HT1080 (cell line): ENCODE measurements around the gene BRD8. TPM values are rescaled to one million over a fixed set of nuclear protein-coding genes. Genes with fewer than 3 reads are reported as not detected.
"Not testable (repeated sequence)": the region's sequence is repeated elsewhere in the genome, so short reads cannot be mapped to it uniquely, and the experiment has no call there.

Experiments used
- DNase-seq: peaks from one replicate; pipeline ENCODE4 v3.0.0-alpha.2; 2015; ENCODE audit warnings: low read depth
- total RNA-seq: library from RNA; depleted of rRNA; stranded (reverse); fragments of >200 nt; shearing (Covaris generic); gene quantifications from 2 replicates; pipeline ENCODE4 v1.2.3, GENCODE V29; 2014

BRD8 gene
- total RNA-seq, 1 experiment from 2014 or later: 59.1 TPM

DNA sequence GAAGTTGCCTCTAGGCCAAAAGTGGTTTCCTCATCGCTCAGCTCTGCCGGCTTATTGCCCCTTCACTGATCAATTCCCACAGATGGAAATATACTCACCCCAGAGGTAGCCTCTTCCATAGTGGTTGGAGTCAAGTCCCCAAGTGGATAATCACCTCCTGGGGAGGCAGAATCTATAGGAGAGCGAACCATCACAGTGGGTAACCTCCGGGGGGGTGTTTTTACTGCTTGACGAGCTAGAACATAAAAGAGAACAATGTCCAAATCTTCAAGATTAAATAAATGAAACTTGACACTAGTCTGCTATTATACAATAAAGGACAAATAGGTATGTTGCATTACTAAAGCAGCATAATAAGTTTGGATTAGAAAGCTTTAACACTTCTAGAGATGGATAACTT is 9.3 kb downstream of the BRD8 start:
- DNase-seq: no peak

DNA sequence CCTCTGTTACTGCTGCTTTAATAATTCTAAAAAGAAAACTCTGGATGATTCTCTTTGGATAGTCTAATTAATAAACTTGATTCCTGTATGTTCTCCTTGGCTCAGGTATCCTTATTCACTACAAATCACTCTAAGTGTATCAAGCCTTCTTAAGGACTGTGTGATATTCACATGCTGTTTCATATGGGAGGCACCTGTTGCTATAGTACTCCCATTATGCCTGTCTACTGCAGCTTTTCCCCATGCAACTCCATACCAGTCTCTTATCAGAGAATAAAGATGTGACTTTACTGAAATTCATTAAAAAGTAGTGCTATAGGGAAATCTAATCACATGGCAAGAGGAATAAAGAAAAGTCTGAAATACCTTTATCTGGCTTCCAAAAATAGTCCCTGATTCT is 14.7 kb downstream of the BRD8 start:
- DNase-seq: no peak

GRCh38 chr5:138160706-138161105 is 17.7 kb downstream of the BRD8 start:
- no peak for DNase-seq

- no peak for DNase-seq
Measured at GRCh38 chr5:138159666-138160065, 18.8 kb downstream of the BRD8 start.

DNA sequence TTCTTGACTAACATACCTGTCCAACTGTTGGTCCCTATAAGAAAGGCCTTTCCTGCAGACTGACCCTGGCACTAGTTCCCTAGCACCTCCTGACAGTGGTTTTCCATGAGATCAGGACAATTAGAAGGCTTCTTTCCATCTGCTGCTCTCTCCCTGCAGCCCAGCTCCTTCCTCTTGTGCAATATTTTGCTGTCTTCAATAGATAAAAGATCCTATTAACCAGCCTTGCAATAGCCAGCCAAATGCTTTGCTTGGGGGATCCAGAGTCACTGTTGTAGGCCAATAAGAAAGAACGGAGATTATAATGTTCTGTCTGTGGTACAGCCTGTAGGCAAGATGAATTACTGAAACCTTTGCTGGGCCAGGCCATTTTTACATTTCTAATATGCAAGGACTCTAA is 20.8 kb downstream of the BRD8 start:
- no peak for DNase-seq

- not testable (repeated sequence) for DNase-seq
Measured at GRCh38 chr5:138155977-138156376, 22.5 kb downstream of the BRD8 start.

DNA sequence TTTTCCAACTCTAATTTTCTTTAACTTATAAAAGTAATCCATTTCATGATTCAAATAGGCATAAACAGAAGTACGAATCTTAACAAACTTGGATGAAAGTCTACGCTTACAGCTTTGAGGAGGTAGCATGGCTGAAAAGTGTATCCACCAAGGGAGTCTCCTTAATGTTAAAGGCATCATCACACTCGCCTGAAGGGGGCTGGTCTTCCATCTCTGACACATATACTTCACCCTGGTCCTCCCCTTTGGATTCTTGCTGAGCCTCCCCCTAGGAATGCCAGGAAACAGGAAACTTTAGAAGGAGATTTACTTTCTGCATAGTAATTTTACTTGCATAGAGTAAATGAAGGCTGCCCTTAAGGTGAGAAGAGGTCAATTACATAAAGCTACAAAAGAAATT is 28.9 kb downstream of the BRD8 start:
- DNase-seq: peak; percentile 77

DNA sequence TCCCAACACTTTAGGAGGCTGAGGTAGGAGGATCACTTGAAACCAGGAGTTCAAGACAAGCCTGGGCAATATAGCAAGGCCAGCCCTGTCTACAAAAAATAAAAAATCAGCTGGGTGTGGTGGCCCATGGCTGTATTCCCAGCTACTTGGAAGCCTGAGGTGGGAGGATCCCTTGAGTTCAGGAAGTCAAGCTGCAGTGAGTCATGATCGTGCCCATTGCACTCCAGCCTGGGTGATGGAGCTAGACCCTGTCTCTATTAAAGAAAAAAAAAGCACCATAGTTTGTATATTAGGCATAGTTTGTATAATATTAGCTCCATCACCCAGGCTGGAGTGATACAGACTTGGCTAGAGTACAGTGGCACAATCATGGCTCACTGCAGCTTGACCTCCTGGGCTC is 29.6 kb downstream of the BRD8 start:
- DNase-seq: peak; percentile 91

DNA sequence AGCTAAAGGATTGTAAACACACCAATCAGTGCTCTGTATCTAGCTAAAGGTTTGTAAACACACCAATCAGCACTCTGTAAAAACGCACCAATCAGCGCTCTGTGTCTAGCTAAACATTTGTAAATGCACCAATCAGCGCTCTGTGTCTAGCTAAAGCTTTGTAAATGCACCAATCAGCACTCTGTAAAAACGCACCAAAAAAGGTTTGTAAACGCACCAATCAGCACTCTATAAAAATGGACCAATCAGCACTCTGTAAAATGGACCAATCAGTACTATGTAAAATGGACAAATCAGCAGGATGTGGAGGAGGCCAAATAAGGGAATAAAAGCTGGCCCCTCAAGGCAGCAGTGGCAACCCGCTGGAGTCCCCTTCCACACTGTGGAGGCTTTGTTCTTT is 34.9 kb downstream of the BRD8 start:
- not testable (repeated sequence) for DNase-seq

- no peak for DNase-seq
Measured at GRCh38 chr5:138141734-138142133, 36.7 kb downstream of the BRD8 start.

DNA sequence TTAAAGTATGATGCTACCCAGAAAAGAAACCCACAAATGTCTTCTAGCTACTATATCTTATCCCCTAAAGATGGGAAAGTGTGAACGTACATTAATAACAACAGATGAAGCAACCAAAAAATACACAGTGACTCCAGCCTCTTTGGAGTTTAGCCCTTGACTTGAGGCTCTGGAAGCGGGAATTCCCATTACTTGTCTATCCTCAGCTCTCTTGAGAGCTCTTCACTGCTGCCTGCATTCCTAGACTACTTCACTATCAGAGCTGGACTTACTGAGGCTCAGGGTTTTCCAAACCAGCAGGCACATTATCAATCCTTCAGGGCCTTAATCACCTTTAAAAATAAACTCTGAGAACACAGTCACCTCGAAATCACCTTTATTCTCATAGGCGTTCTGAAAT is 38.2 kb downstream of the BRD8 start:
- no peak for DNase-seq

DNA sequence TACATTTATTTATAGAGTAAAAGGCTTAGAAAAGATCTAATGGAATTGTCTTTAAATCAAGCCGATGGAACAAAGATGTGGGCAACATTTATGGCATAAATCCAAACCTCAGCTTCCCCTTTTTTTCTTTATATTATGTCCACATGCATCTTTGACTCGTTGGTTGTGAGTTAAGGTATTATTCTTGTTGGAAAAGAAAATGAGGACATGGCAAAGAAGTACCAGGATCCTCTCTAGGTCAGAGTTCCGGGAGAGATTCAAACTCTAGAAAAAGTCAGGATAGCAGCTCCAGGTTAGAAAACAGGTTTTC is 38.7 kb downstream of the BRD8 start:
- no peak for DNase-seq

DNA sequence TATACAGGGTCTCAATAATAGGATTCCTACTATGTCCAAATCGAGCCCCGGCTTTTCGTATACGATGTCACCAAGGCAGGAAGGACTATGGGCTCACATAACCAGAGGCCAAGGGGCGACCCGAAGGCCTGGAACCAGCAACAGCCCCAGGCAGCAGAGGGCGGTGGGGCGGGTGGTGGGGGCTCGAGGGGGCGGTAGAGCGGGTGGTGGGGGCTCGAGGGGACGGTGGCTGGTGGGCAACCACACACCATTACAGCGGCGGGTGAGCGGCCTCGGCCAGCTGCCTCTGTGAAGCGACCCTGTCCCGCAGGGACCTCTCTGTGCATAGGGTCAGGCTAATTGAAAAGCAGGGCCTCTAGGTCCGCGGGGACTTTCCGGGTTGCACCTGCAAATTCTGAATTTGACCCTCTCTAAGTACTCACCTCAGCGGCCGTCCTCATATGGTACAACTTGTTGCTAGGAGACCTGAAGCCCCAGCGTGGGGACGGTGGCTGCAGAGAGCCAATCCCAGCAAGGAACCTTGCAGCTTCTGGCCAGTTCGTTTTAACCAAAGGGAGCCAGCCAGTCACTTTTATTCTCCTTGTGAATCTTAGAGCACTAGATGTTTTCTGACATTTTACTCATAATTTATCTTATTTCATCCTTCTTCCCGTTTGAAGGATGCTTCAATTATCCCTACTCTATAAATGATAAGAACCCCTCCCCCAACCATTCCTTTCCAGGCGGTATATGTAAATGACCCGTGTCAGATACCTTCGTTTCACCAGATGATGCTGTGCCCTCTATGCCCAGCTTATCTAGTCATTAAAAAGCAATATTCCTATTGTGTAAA is 39.3 kb downstream of the BRD8 start, which contains the start of gene NME5:
Gene NME5 (minus strand): TSS at position 480 of the 832 bp plus-strand sequence. CDS start 648 bp downstream, outside the sequence.
- DNase-seq: peak; percentile 39

DNA sequence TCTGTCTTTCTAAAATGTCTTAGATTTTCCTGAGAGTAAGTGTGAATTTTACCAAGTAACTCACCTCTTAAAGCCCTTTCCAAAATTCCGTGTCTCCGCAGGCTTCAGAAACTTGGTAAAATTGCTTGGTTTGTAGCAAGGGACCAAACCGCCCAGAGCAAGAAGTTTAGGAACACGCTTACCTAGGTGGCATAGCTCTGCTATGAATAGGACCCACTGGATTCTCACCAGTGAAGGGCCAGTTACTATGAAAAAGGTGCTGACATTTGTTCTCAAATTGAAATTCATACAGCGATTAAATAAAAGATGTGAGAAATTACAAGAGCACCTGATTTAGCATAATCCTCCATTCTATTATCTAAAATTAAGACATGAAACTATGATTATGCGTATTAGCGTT is 45.9 kb downstream of the BRD8 start:
- no peak for DNase-seq

DNA sequence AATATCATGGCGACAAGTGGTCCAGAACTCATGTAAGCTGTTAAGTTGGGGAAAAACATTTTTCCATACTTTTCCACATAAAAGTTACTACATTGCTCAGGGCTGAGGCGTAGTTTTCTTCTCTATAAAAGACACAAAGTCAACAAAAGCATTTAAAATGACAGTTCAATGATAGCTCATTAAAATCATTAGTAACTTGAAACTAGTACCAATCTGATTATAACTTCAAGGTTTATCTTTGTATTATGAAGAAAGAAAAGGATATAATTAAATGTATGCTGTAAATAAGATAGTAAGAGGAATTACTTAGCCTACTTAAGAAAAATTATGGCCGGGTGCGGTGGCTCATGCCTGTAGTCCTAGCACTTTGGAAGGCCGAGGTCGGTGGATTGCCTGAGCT is 49.1 kb downstream of the BRD8 start:
- no peak for DNase-seq

DNA sequence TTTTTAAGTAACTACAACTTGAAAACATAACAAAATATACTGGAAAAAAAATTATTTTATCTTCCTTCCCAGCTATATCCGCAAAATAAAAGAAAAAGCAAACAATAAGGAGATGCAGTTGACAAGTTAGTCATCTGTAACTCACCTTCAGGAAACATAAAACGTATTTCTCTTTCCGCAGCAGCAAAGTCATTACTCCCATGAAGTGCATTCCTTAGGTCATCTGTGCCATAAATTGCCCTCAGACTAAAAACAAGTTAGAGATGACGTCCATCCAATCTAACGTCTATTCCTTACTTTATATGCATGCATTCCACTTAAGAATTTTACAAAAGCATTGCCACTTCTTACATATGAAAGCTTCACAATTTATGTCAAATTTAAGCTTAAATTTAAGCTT is 50.1 kb downstream of the BRD8 start:
- peak; percentile 51 for DNase-seq

- DNase-seq: no peak
Measured at GRCh38 chr5:138115254-138115653, 63.2 kb downstream of the BRD8 start.

DNA sequence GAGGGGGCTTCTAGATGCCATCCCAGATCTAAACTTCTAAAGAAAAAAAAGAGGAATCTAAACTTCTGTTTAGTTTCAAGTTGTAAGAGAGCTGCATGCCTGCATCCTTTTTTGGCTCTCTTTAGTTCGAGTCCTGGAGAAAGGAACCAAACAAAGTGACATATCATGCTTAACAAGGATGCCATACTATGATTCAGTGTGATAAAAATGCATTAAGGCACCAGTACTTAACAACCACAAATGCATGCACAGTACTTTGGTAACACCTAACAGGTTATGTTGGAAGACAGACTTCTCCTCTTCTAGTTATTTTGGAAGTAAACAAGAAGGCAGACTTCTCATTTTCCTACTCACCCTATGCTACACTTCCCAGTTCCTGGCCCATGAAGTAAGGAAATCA is 66.5 kb downstream of the BRD8 start:
- DNase-seq: peak; percentile 47

DNA sequence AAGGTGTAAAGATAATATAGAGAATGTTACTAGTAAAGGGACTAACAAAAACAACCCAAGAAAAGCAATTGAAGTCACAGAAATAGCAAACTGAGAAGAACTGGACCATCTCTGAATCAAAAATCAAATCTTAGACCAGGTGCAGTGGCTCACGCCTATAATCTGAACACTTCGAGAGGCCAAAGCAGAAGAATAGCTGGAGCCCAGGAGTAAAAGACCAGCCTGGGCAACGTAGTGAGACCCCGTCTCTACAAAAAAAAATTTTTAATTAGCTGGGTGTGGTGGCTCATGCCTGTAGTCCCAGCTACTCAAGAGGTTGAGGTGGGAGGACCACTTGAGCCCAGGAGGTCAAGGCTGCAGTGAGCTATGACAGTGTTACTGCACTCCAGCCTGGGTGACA is 67.2 kb downstream of the BRD8 start:
- no peak for DNase-seq

DNA sequence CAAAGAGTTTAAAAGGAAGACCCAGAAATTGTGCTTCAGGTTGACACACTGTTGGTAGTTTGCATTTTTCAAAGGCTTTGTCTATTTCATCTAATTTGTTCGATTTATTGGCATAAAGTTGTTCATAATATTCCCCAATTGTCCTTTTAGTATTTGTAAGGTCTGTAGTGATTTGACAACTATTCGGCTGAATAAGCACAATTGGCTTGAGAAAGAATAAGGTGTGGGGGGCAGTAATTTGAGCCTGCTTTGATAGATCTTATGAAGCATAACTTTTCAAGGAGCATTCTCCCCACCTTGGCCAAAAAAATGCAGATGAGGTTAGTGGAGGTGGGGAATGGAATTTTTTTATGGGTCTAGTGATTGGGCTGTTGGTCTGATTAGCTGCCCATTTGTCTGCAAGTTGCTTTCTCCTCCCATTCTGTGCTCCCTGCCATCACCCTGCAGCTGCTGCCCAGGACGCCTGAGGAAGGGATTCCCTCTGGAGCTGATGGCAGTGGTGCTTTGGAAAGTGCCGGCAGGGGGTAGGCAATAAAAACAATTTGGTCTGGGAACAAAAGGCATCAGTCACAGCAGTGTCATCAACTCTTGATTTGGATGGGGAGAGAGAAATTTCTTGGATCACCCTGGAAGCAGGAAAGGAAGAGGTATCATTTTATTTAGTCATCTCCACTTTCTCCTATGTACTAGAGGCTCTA is 68.0 kb downstream of the BRD8 start:
- peak; percentile 58 for DNase-seq

DNA sequence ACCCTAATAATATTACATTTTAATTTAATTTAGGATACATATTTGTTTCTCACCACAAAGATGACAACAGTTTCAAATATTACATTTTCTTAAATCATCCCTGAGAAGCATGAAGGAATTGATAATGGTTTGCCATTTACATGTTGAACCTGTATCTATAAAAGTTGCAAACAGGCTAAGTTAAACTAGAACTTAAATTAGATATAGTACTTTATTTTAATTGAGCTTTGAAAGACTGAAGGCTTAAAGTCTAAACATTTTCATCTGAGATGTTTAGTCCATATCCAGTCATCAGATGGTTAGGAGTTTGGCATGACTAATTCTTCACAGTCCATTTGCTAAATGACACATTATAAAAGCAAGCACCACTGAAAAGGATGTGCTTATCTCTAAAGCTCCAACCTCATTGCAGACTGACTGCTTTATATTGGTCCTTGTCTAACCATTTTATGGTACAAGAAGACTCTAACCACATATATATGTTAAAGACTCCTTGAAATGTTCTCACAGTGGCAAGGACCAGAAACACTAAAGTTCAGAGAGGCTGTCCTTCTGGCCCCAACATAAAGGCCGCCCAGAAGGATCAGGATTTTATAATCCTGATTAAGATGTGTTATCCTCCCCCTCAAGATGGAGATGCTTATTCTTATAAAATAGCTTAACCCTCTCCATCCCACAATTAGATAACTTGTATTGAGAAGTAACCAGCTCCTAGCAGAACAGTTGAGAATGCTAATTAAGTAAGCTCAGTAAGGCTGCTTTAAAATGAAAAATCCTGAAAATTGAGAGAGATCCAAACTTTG is 68.8 kb downstream of the BRD8 start:
- DNase-seq: peak; percentile 66

DNA sequence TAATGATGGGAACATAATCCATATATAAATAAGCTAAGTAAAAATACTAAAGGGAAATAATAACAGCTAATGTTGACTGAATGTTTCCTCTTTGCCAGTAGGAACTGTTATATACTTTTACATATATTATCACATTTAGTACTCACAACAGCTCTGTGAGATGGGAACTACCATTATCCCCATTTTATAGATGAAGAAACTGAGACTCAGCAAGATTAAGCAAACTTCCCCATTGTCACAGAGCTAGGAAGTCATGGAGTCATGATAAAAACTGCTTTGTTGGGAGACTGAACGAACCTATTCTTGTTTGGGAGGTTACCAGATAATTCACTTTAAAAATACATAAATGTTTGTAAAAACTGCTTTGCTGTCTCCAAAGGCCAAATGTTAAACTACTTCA is 71.2 kb downstream of the BRD8 start:
- DNase-seq: no peak
